Trophoblast cell (in vitro differentiated cells and primary cell): ENCODE measurements around the gene ELSPBP1.

Source experiments
- DNase-seq, 2 donors: peaks; one replicate each; pipeline ENCODE4 v3.0.0-alpha.2; 2016
- H2AFZ ChIP-seq: 2 replicates; pipeline ENCODE4 v1.6.1; 2013; ENCODE audit warnings: low read length, moderate library complexity, mild to moderate bottlenecking; ENCODE audit not compliant: insufficient read depth, poor library complexity
- H2AK5ac ChIP-seq: 2 replicates; pipeline ENCODE4 v1.6.1; 2013; ENCODE audit warnings: mild to moderate bottlenecking, low read length
- H2BK120ac ChIP-seq: 2 replicates; pipeline ENCODE4 v1.6.1; 2013; ENCODE audit warnings: low read length, mild to moderate bottlenecking, moderate library complexity; ENCODE audit not compliant: insufficient read depth, poor library complexity
- H2BK12ac ChIP-seq: 2 replicates; pipeline ENCODE4 v1.6.1; 2013; ENCODE audit warnings: mild to moderate bottlenecking, low read length, moderate library complexity
- H2BK5ac ChIP-seq: 2 replicates; pipeline ENCODE4 v1.6.1; 2013; ENCODE audit warnings: low read length, low read depth, moderate library complexity, mild to moderate bottlenecking; ENCODE audit not compliant: poor library complexity
- H3K14ac ChIP-seq: 2 replicates; pipeline ENCODE4 v1.6.1; 2013; ENCODE audit warnings: mild to moderate bottlenecking, low read length
- H3K18ac ChIP-seq: 2 replicates; pipeline ENCODE4 v1.6.1; 2013; ENCODE audit warnings: mild to moderate bottlenecking, low read length
- H3K23ac ChIP-seq: 2 replicates; pipeline ENCODE4 v1.6.1; 2013; ENCODE audit warnings: low read length
- H3K27ac ChIP-seq: 2 replicates; pipeline ENCODE4 v1.5.1; 2013; ENCODE audit warnings: low read depth, mild to moderate bottlenecking, inconsistent platforms, low read length, moderate library complexity
- H3K27me3 ChIP-seq: 2 replicates; pipeline ENCODE4 v1.6.1; 2013; ENCODE audit warnings: inconsistent platforms, mild to moderate bottlenecking, low read length, moderate library complexity; ENCODE audit not compliant: insufficient read depth
- H3K36me3 ChIP-seq, 2 experiments: 1 replicate in 1 of 2; 2 replicates in 1 of 2; pipeline ENCODE4 v1.6.1; 2013; ENCODE audit warnings: low read length in 2 of 2, mild to moderate bottlenecking in 2 of 2, moderate library complexity in 1 of 2; ENCODE audit not compliant: insufficient read depth in 2 of 2, control insufficient read depth in 1 of 2
- H3K4ac ChIP-seq: 2 replicates; pipeline ENCODE4 v1.6.1; 2013; ENCODE audit warnings: low read depth, mild to moderate bottlenecking, low read length, moderate library complexity
- H3K4me1 ChIP-seq, 2 experiments: 1 replicate in 1 of 2; 2 replicates in 1 of 2; pipeline ENCODE4 v1.6.1; 2013; ENCODE audit warnings: low read length in 2 of 2, mild to moderate bottlenecking in 2 of 2, moderate library complexity in 1 of 2; ENCODE audit not compliant: insufficient read depth in 2 of 2, control insufficient read depth in 1 of 2
- H3K4me2 ChIP-seq: 2 replicates; pipeline ENCODE4 v1.6.1; 2013; ENCODE audit warnings: inconsistent platforms, mild to moderate bottlenecking, low read length, moderate library complexity
- H3K4me3 ChIP-seq: 2 replicates; pipeline ENCODE4 v1.5.1; 2013; ENCODE audit warnings: mild to moderate bottlenecking, low read depth, low read length, inconsistent platforms
- H3K79me1 ChIP-seq: one replicate; pipeline ENCODE4 v1.6.1; 2013; ENCODE audit warnings: low read length
- H3K79me2 ChIP-seq: 2 replicates; pipeline ENCODE4 v1.6.1; 2013; ENCODE audit warnings: low read length, mild to moderate bottlenecking; ENCODE audit not compliant: control insufficient read depth, insufficient read depth, poor library complexity
- H3K9ac ChIP-seq: 2 replicates; pipeline ENCODE4 v1.6.1; 2013; ENCODE audit warnings: mild to moderate bottlenecking, low read length
- H3K9me3 ChIP-seq: 2 replicates; pipeline ENCODE4 v1.6.1; 2013; ENCODE audit warnings: low read depth, mild to moderate bottlenecking, control low read depth, inconsistent platforms, low read length; ENCODE audit not compliant: insufficient read depth
- H4K12ac ChIP-seq: 2 replicates; pipeline ENCODE4 v1.6.1; 2013; ENCODE audit warnings: low read depth, mild to moderate bottlenecking, low read length, moderate library complexity
- H4K8ac ChIP-seq: 2 replicates; pipeline ENCODE4 v1.6.1; 2013; ENCODE audit warnings: low read depth, mild to moderate bottlenecking, low read length, moderate library complexity
- H4K91ac ChIP-seq: one replicate; pipeline ENCODE4 v1.6.1; 2013; ENCODE audit warnings: low read depth, mild to moderate bottlenecking, low read length, moderate library complexity
- WGBS: extraction: QIAGEN DNeasy Blood & Tissue Kit; methylation state at CpG from one replicate; pipeline ENCODE4 v1.1.7; 2013; ENCODE audit warnings: missing lambda C conversion rate; ENCODE audit not compliant: insufficient read length, insufficient coverage; ENCODE audit errors: extremely low coverage; 5-methylcytosine and 5-hydroxymethylcytosine counted together

ELSPBP1 gene

DNA sequence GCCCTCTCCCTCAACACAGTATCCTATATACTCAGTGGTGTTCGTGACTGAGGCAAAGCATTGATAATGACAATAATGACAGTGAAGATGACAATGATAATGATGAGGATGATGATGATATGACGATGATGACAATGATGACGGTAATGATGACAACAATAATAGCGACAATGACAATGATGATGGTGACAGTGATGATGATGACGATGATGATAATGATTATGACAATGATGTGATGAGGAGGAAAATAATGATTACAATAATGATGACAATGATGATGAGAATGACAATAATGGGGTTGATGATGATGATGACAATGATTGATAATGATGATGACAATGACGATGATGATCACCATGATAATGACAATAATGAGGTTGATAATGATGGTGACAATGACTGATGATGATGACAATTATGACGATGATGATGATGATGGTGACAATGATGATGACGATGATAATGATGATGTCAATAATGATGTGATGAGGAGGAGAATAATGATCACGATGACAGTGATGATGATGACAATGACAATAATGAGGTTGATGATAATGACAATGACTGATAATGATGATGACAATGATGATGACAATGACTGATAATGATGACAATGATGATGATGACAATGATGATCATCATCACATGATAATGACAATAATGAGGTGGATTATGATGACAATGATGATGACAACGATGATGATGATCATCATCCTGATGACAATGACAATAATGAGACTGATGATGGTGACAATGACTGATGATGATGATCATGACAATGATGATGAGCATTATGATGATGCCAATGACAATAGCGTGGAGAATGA is 16.7 kb downstream of the ELSPBP1 start:
- Histone ChIP-seq H3K4ac (no peak overlapping the region), H2AFZ (no peak overlapping the region), H3K18ac (no peak overlapping the region), H4K12ac (no peak overlapping the region), H2BK5ac (no peak overlapping the region), H2BK12ac (no peak overlapping the region), H3K4me3 (no peak overlapping the region), H3K9ac (no peak overlapping the region), H3K27ac (no peak overlapping the region), H3K79me2 (no peaks in the 10 kb centered on the region), H3K79me1 (no peaks in the 10 kb centered on the region), H3K23ac (no peak overlapping the region), H4K8ac (no peak overlapping the region), H3K27me3 (no peaks in the 10 kb centered on the region), H3K4me2 (no peak overlapping the region), H3K14ac (no peak overlapping the region), H3K36me3 (no peaks in the 10 kb centered on the region), H4K91ac (no peak overlapping the region), H3K9me3 (no peaks in the 10 kb centered on the region), H3K4me1 (no peaks in the 10 kb centered on the region), H2BK120ac (no peak overlapping the region), H2AK5ac (no peak overlapping the region)
- no peak for DNase-seq
- no CpG with 5 or more reads among the region's 11 CpGs for WGBS

DNA sequence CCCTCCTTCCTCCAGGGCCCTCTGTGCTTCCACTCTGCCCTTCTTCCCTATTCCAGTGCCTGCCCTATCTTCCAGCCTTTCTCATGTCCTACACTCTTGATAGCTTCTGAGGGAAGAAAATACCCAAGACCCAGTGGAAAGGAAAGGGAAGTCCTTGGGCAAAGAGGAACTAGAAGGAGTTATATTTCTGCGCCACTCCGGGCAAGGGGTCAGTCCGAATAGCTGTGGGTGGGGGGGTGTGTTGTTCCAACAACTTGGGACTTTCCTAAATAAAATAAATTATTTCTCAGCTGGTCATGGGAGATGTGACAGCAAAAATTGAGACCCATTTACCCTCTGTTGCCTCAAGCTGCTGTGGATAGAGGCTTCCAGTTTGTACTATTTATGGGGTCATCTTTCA is 26.3 kb downstream of the ELSPBP1 start:
- no peak overlapping the region for H3K4me2 ChIP-seq
- no peaks in the 10 kb centered on the region for H3K4me1 ChIP-seq
- H3K18ac ChIP-seq: no peak overlapping the region
- no peak overlapping the region for H4K91ac ChIP-seq
- H3K14ac ChIP-seq: no peak overlapping the region
- no peak overlapping the region for H3K23ac ChIP-seq
- no peak overlapping the region for H2BK5ac ChIP-seq
- H3K4ac ChIP-seq: no peak overlapping the region
- no peak overlapping the region for H2BK120ac ChIP-seq
- H3K9me3 ChIP-seq: no peaks in the 10 kb centered on the region
- no peaks in the 10 kb centered on the region for H3K27me3 ChIP-seq
- H2AFZ ChIP-seq: no peak overlapping the region
- WGBS: no CpG with 5 or more reads among the region's 3 CpGs
- H3K4me3 ChIP-seq: no peak overlapping the region
- no peak overlapping the region for H2AK5ac ChIP-seq
- H2BK12ac ChIP-seq: no peak overlapping the region
- no peak overlapping the region for H3K9ac ChIP-seq
- no peaks in the 10 kb centered on the region for H3K36me3 ChIP-seq
- H4K12ac ChIP-seq: no peak overlapping the region
- no peak for DNase-seq
- H3K79me2 ChIP-seq: no peaks in the 10 kb centered on the region
- H3K27ac ChIP-seq: no peak overlapping the region
- H3K79me1 ChIP-seq: no peaks in the 10 kb centered on the region
- H4K8ac ChIP-seq: no peak overlapping the region

DNA sequence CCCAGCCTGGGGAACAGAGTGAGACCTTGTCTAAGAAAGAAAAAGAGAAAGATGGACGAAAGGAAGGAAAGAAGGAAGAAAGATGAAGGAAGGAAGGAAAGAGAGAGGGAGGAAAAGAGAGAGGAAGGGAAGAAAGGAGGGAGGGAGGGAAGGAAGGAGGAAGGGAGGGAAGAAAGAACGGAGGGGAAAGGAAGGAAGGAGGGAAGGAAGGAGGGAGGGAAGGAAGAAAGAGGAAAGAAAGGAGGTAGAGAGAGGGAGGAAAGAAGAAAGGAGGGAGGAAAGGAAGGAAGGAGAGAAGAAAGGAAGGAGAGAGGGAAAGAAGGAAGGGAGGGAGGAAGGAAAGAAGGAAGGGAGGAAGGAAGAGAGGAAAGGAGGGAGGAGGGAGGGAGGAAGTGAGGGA is 28.6 kb downstream of the ELSPBP1 start:
- Histone ChIP-seq H2AFZ (no peak overlapping the region), H3K9me3 (no peaks in the 10 kb centered on the region), H3K18ac (no peak overlapping the region), H3K14ac (no peak overlapping the region), H3K79me1 (no peaks in the 10 kb centered on the region), H3K4ac (no peak overlapping the region), H4K8ac (no peak overlapping the region), H2BK12ac (no peak overlapping the region), H4K12ac (no peak overlapping the region), H3K4me3 (no peak overlapping the region), H3K79me2 (no peaks in the 10 kb centered on the region), H3K23ac (no peak overlapping the region), H3K27me3 (no peaks in the 10 kb centered on the region), H2AK5ac (no peak overlapping the region), H3K36me3 (no peaks in the 10 kb centered on the region), H3K27ac (no peak overlapping the region), H3K4me1 (no peaks in the 10 kb centered on the region), H4K91ac (no peak overlapping the region), H2BK5ac (no peak overlapping the region), H3K4me2 (no peak overlapping the region), H3K9ac (no peak overlapping the region), H2BK120ac (no peak overlapping the region)
- WGBS: 91% methylated on average over 1 of the region's 2 CpGs
- DNase-seq: no peak

- H3K36me3 ChIP-seq: no peaks in the 10 kb centered on the region
- no peak for DNase-seq
- no CpG with 5 or more reads among the region's 3 CpGs for WGBS
- H2AK5ac ChIP-seq: no peak overlapping the region
- H2BK5ac ChIP-seq: no peak overlapping the region
- H3K79me1 ChIP-seq: no peaks in the 10 kb centered on the region
- no peak overlapping the region for H4K8ac ChIP-seq
- H3K27me3 ChIP-seq: no peaks in the 10 kb centered on the region
- H3K23ac ChIP-seq: no peak overlapping the region
- H3K79me2 ChIP-seq: no peaks in the 10 kb centered on the region
- H4K12ac ChIP-seq: no peak overlapping the region
- H3K4me1 ChIP-seq: no peaks in the 10 kb centered on the region
- no peak overlapping the region for H3K18ac ChIP-seq
- no peak overlapping the region for H3K27ac ChIP-seq
- H3K14ac ChIP-seq: no peak overlapping the region
- H2BK120ac ChIP-seq: no peak overlapping the region
- H2BK12ac ChIP-seq: no peak overlapping the region
- H3K9ac ChIP-seq: no peak overlapping the region
- no peak overlapping the region for H4K91ac ChIP-seq
- H3K4ac ChIP-seq: no peak overlapping the region
- H3K4me3 ChIP-seq: no peak overlapping the region
- H2AFZ ChIP-seq: no peak overlapping the region
- H3K9me3 ChIP-seq: no peaks in the 10 kb centered on the region
- no peak overlapping the region for H3K4me2 ChIP-seq
Measured at GRCh38 chr19:48023518-48023917, 29.1 kb downstream of the ELSPBP1 start.
